Measurements from ENCODE around the gene ARHGDIA.
"Not testable (repeated sequence)": the region's sequence is repeated elsewhere in the genome, so short reads cannot be mapped to it uniquely, and the experiment has no call there.

Gene ARHGDIA

GRCh38 chr17:81870981-81871386, at the start of gene ARHGDIA:
ARHGDIA (minus strand) TSS chr17:81871337; CDS start chr17:81869930, 1,407 bp downstream.
- DNase-seq = no peak

GRCh38 chr17:81918832-81919545, 47.9 kb upstream of the ARHGDIA start:
- DNase-seq = no peak

- DNase-seq = not testable (repeated sequence)
These were observed 47.2 kb upstream of the ARHGDIA start for GRCh38 chr17:81918333-81918669.

- peak; percentile 78 for DNase-seq
These were observed 46.6 kb upstream of the ARHGDIA start, which contains the start of gene SIRT7 for GRCh38 chr17:81917565-81918332. SIRT7 (minus strand) TSS chr17:81918176; CDS start chr17:81918131, 45 bp downstream.

- DNase-seq = no peak
These were observed 45.3 kb upstream of the ARHGDIA start for GRCh38 chr17:81916234-81917001.

- DNase-seq = no peak
These were observed 44.2 kb upstream of the ARHGDIA start for GRCh38 chr17:81915331-81915730.

GRCh38 chr17:81914103-81914850, 43.1 kb upstream of the ARHGDIA start:
- no peak for DNase-seq

- DNase-seq = no peak
These were observed 42.4 kb upstream of the ARHGDIA start for GRCh38 chr17:81913394-81914102.

GRCh38 chr17:81912441-81913309, 41.5 kb upstream of the ARHGDIA start:
- no peak for DNase-seq

- no peak for DNase-seq
These were observed 40.8 kb upstream of the ARHGDIA start for GRCh38 chr17:81911969-81912368.

- peak; percentile 86 for DNase-seq
These were observed 40.3 kb upstream of the ARHGDIA start, which contains the start of gene PCYT2 for GRCh38 chr17:81911277-81911961. PCYT2 (minus strand) TSS chr17:81911399; CDS start chr17:81911355, 44 bp downstream.

- no peak for DNase-seq
These were observed 39.7 kb upstream of the ARHGDIA start for GRCh38 chr17:81910840-81911276.

GRCh38 chr17:81909966-81910839, 39.1 kb upstream of the ARHGDIA start:
- no peak for DNase-seq

GRCh38 chr17:81909231-81909630, 38.1 kb upstream of the ARHGDIA start:
- DNase-seq = no peak

GRCh38 chr17:81908793-81909192, 37.7 kb upstream of the ARHGDIA start:
- no peak for DNase-seq

- DNase-seq = no peak
These were observed 36.3 kb upstream of the ARHGDIA start for GRCh38 chr17:81907219-81908145.

GRCh38 chr17:81906476-81907218, 35.5 kb upstream of the ARHGDIA start:
- DNase-seq = no peak
